Astrocyte of the cerebellum (primary cell): ENCODE measurements around the gene SIGLEC15.
A peak's percentile ranks its signal among the peaks of the same experiment; 100 is the strongest.

Source experiments
- DNase-seq: peaks from one replicate; pipeline ENCODE4 v3.0.0-alpha.2; 2011; ENCODE audit warnings: low read depth
- H3K4me3 ChIP-seq: 2 replicates; pipeline ENCODE4 v1.5.1; 2011; ENCODE audit warnings: mild to moderate bottlenecking, low read depth, low read length, moderate library complexity
- CTCF ChIP-seq: IDR thresholded peaks from 2 replicates; pipeline ENCODE4 v1.5.1; 2012; ENCODE audit warnings: low read length, low read depth, moderate library complexity, mild to moderate bottlenecking; ENCODE audit errors: missing control alignments
- in situ Hi-C: cut with HindIII; loops from 2 replicates; pipeline ENCODE4 v1.10.0; 2017; ENCODE audit warnings: low sequenced_read_pairs

SIGLEC15 gene

GRCh38 chr18:45871431-45872084, 46.1 kb downstream of the SIGLEC15 start:
- no peak overlapping the region for H3K4me3 ChIP-seq
- DNase-seq: no peak
- no peak for TF ChIP-seq CTCF
- in situ Hi-C loops: no loop called here

- H3K4me3 ChIP-seq: no peak overlapping the region
- in situ Hi-C loops: no loop called here
- no peak for TF ChIP-seq CTCF
- DNase-seq: no peak
These were observed 49.2 kb downstream of the SIGLEC15 start for GRCh38 chr18:45874491-45875184.

GRCh38 chr18:45876161-45876560, 50.7 kb downstream of the SIGLEC15 start:
- TF ChIP-seq CTCF: no peak
- no peak overlapping the region for H3K4me3 ChIP-seq
- in situ Hi-C loops: no loop called here
- no peak for DNase-seq

- in situ Hi-C loops: no loop called here
- no peak overlapping the region for H3K4me3 ChIP-seq
- no peak for DNase-seq
- TF ChIP-seq CTCF: no peak
These were observed 51.9 kb downstream of the SIGLEC15 start for GRCh38 chr18:45877403-45877802.

DNA sequence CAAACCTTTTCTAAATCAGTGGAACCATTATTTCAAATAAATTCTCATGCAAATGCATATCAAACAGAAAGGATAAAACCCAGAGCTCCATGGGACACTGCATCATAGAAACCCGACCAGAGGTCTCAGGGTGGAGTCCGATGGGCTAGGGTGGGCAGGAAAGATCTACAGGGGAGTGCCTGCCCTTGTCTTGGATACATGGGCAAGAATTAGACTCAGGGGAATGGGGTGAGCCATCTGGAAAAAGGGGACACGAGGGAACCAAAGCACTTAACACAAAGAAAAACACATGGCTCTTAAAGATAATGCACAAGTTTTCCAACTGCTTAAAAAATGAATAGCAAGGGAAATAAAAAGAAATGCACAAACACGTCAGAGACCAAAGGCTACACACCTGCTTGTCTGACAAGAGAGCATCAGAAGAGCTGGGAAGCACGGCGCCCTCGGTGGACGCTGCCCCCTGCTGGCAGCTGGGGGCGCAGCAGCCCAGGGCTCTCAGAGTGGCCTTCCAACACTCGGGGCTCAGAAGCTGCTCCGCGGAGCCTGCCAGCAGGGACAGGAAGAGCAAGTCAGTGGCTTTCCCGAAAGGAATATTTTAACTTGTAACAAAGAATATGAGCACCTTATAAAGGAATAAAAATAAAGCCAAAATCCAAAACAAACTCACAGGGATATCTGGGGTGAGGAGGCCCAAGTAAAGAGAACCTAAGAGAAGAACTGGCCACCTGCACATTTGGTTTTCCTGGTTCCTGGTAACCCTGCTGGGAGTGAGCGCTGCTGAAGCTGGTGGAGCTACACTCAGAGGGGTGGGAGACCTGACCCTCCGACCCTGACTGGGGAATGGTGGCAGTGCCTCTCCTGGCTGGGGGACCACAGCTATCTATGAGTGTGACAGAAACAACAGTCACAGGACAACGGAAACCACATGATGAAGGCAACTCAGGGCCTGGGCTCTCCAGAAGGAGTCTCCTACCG, 54.5 kb downstream of the SIGLEC15 start:
- in situ Hi-C loops: no loop called here
- peak; percentile 99 for TF ChIP-seq CTCF

DNA sequence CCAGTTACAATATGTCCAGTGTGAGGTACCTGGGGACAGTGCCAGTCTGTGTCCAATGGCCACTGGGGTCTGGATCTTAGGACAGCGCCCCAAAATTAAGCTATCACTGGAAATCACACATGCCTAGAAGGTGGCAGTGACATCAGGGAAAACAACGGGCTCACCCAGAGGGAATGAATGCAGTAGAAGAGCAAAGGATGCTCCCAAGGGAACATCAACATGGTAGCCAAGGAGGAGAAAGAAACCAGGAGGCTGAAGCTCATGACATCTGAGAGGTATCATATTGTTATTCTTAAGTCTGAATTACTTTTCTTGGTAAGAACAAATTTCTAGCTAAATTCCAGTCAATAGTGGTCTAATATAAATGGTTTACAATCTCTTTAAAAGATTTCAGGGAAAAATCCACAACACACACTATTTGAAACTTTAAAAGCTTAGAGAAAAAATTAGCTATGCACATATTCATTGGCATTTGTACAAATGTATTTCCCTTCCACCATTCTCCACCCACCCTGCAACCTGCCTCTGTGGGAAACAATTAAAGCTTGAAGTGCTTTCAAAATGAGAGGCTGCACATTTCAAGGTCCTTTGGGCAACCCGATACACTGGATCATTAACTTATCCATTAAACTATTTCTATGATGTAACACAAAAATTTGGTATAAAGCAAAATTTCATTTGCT, 55.5 kb downstream of the SIGLEC15 start:
- no peak for DNase-seq
- H3K4me3 ChIP-seq: no peak overlapping the region
- no peak for TF ChIP-seq CTCF
- in situ Hi-C loops: no loop called here

More for the DNA sequence above, 54.5 kb downstream of the SIGLEC15 start:
- no peak overlapping the region for H3K4me3 ChIP-seq
- DNase-seq: peak; percentile 43
